Mesenchymal stem cell (in vitro differentiated cells and primary cell): ENCODE measurements around the gene ERCC3.
"Not testable (repeated sequence)": the region's sequence is repeated elsewhere in the genome, so short reads cannot be mapped to it uniquely, and the experiment has no call there.

ENCODE experiments used
- DNase-seq: peaks from one replicate; pipeline ENCODE4 v3.0.0-alpha.2; 2013
- H2AFZ ChIP-seq: one replicate; pipeline ENCODE4 v1.6.1; 2013; ENCODE audit warnings: low read depth, mild to moderate bottlenecking, control low read depth, inconsistent platforms, low read length, moderate library complexity
- H2AK5ac ChIP-seq: 2 replicates; pipeline ENCODE4 v1.6.1; 2013; ENCODE audit warnings: low read length, moderate library complexity, mild to moderate bottlenecking, inconsistent platforms; ENCODE audit not compliant: severe bottlenecking
- H2BK120ac ChIP-seq: one replicate; pipeline ENCODE4 v1.6.1; 2013; ENCODE audit warnings: low read depth, mild to moderate bottlenecking, inconsistent platforms, low read length, moderate library complexity
- H2BK12ac ChIP-seq, 2 experiments: one replicate each; pipeline ENCODE4 v1.6.1; 2013; ENCODE audit warnings: inconsistent platforms in 2 of 2, low read length in 2 of 2, mild to moderate bottlenecking in 2 of 2, moderate library complexity in 2 of 2, control low read depth in 1 of 2
- H2BK15ac ChIP-seq: one replicate; pipeline ENCODE4 v1.6.1; 2013; ENCODE audit warnings: mild to moderate bottlenecking, low read depth, inconsistent platforms; ENCODE audit not compliant: poor library complexity, severe bottlenecking
- H2BK5ac ChIP-seq: 2 replicates; pipeline ENCODE4 v1.6.1; 2013; ENCODE audit warnings: low read depth, mild to moderate bottlenecking, low read length, control low read depth, inconsistent platforms; ENCODE audit not compliant: poor library complexity, severe bottlenecking
- H3K14ac ChIP-seq, 2 experiments: one replicate each; pipeline ENCODE4 v1.6.1; 2013; ENCODE audit warnings: inconsistent platforms in 2 of 2, low read length in 2 of 2, control low read depth in 1 of 2, mild to moderate bottlenecking in 1 of 2, moderate library complexity in 1 of 2
- H3K18ac ChIP-seq, 2 experiments: one replicate each; pipeline ENCODE4 v1.6.1; 2013; ENCODE audit warnings: inconsistent platforms in 2 of 2, low read length in 2 of 2, control low read depth in 1 of 2, low read depth in 1 of 2, mild to moderate bottlenecking in 1 of 2
- H3K23ac ChIP-seq, 2 experiments: one replicate each; pipeline ENCODE4 v1.6.1; 2013; ENCODE audit warnings: inconsistent platforms in 2 of 2, low read length in 2 of 2, mild to moderate bottlenecking in 2 of 2, moderate library complexity in 2 of 2, control low read depth in 1 of 2
- H3K27ac ChIP-seq: 2 replicates; pipeline ENCODE4 v1.5.1; 2013; ENCODE audit warnings: mild to moderate bottlenecking, moderate library complexity, low read length, control low read depth, inconsistent platforms; ENCODE audit not compliant: poor library complexity, severe bottlenecking
- H3K27me3 ChIP-seq, 2 experiments: 2 replicates each; pipeline versions ENCODE4 v1.6.1 to v1.7.0; 2013; ENCODE audit warnings: low read length in 2 of 2, mild to moderate bottlenecking in 2 of 2, moderate library complexity in 2 of 2, control low read depth in 1 of 2, inconsistent platforms in 1 of 2; ENCODE audit not compliant: control insufficient read depth in 1 of 2, insufficient read depth in 1 of 2
- H3K36me3 ChIP-seq, 2 experiments: 2 replicates each; pipeline versions ENCODE4 v1.6.1 to v1.7.0; 2013; ENCODE audit warnings: low read length in 2 of 2, control low read depth in 1 of 2, inconsistent platforms in 1 of 2, low read depth in 1 of 2, mild to moderate bottlenecking in 1 of 2; ENCODE audit not compliant: insufficient read depth in 2 of 2, control insufficient read depth in 1 of 2
- H3K4ac ChIP-seq, 2 experiments: one replicate each; pipeline ENCODE4 v1.6.1; 2013; ENCODE audit warnings: inconsistent platforms in 2 of 2, low read length in 2 of 2, mild to moderate bottlenecking in 2 of 2, moderate library complexity in 2 of 2, control low read depth in 1 of 2, low read depth in 1 of 2
- H3K4me1 ChIP-seq: 2 replicates; pipeline ENCODE4 v1.6.1; 2013; ENCODE audit warnings: low read depth, low read length, control low read depth; ENCODE audit not compliant: control insufficient read depth, insufficient read depth
- H3K4me2 ChIP-seq: 2 replicates; pipeline ENCODE4 v1.6.1; 2013; ENCODE audit warnings: low read length, mild to moderate bottlenecking, inconsistent platforms; ENCODE audit not compliant: poor library complexity, severe bottlenecking
- H3K4me3 ChIP-seq, 2 experiments: 2 replicates each; pipeline versions ENCODE4 v1.5.1 to v1.7.0; 2013; ENCODE audit warnings: low read length in 2 of 2, mild to moderate bottlenecking in 2 of 2, control low read depth in 1 of 2, low read depth in 1 of 2; ENCODE audit not compliant: insufficient read depth in 1 of 2
- H3K79me1 ChIP-seq: replicated peaks from 2 replicates; pipeline ENCODE4 v1.6.1; 2013; ENCODE audit warnings: mild to moderate bottlenecking, control low read depth, low read length, inconsistent platforms; ENCODE audit not compliant: poor library complexity, severe bottlenecking
- H3K9ac ChIP-seq: 2 replicates; pipeline ENCODE4 v1.7.0; 2013; ENCODE audit warnings: mild to moderate bottlenecking, low read length, moderate library complexity
- H3K9me3 ChIP-seq: 2 replicates; pipeline ENCODE4 v1.7.0; 2013; ENCODE audit warnings: mild to moderate bottlenecking, low read length; ENCODE audit not compliant: control insufficient read depth
- H4K8ac ChIP-seq: one replicate; pipeline ENCODE4 v1.6.1; 2013; ENCODE audit warnings: inconsistent platforms, mild to moderate bottlenecking, low read length, moderate library complexity
- H4K91ac ChIP-seq: one replicate; pipeline ENCODE4 v1.6.1; 2013; ENCODE audit warnings: mild to moderate bottlenecking, low read length, inconsistent platforms
- WGBS: methylation state at CpG from one replicate; pipeline ENCODE4 v1.1.7; 2013; ENCODE audit warnings: mixed read lengths; 5-methylcytosine and 5-hydroxymethylcytosine counted together

The ERCC3 gene

GRCh38 chr2:127237768-127238167, 56.2 kb downstream of the ERCC3 start:
- WGBS = 79% methylated on average over 2 of the region's 2 CpGs
- H3K4me1 ChIP-seq, H3K23ac ChIP-seq, H2BK12ac ChIP-seq, H2AFZ ChIP-seq, H3K79me1 ChIP-seq, H2AK5ac ChIP-seq, H3K4ac ChIP-seq, H2BK15ac ChIP-seq, H3K9me3 ChIP-seq, H3K9ac ChIP-seq, H3K4me2 ChIP-seq, H4K8ac ChIP-seq, H2BK5ac ChIP-seq, H2BK120ac ChIP-seq, DNase-seq, H3K27ac ChIP-seq, H4K91ac ChIP-seq, H3K18ac ChIP-seq, H3K14ac ChIP-seq, H3K4me3 ChIP-seq, H3K27me3 ChIP-seq, H3K36me3 ChIP-seq: not testable (repeated sequence)

- Histone ChIP-seq H2AFZ (no peak overlapping the region), H3K4me1 (no peaks in the 10 kb centered on the region), H3K18ac (no peak overlapping the region), H2BK120ac (no peak overlapping the region), H3K23ac (no peak overlapping the region), H3K36me3 (no peaks in the 10 kb centered on the region), H2BK15ac (no peak overlapping the region), H3K4me3 (no peak overlapping the region), H2AK5ac (no peak overlapping the region), H2BK5ac (no peak overlapping the region), H3K9ac (no peak overlapping the region), H3K27me3 (no peaks in the 10 kb centered on the region), H4K8ac (no peak overlapping the region), H4K91ac (no peak overlapping the region), H3K4ac (no peak overlapping the region), H2BK12ac (no peak overlapping the region), H3K79me1 (no peaks in the 10 kb centered on the region), H3K4me2 (no peak overlapping the region), H3K27ac (no peak overlapping the region), H3K14ac (no peak overlapping the region), H3K9me3 (peaks cover 4% of the 10 kb centered on the region)
- 87% methylated on average over 5 of the region's 6 CpGs for WGBS
- DNase-seq = no peak
Observed at GRCh38 chr2:127235082-127235702, 58.8 kb downstream of the ERCC3 start.

- no peak overlapping the region for H2AK5ac ChIP-seq
- H3K27me3 ChIP-seq = no peaks in the 10 kb centered on the region
- H2BK120ac ChIP-seq = no peak overlapping the region
- no peak overlapping the region for H3K18ac ChIP-seq
- no peak overlapping the region for H4K8ac ChIP-seq
- H3K14ac ChIP-seq = no peak overlapping the region
- no peak overlapping the region for H3K9ac ChIP-seq
- H3K36me3 ChIP-seq = no peaks in the 10 kb centered on the region
- H3K4ac ChIP-seq = no peak overlapping the region
- no peaks in the 10 kb centered on the region for H3K79me1 ChIP-seq
- H3K9me3 ChIP-seq = peaks cover 4% of the 10 kb centered on the region
- no peak overlapping the region for H3K4me3 ChIP-seq
- DNase-seq = no peak
- no peak overlapping the region for H3K27ac ChIP-seq
- H3K23ac ChIP-seq = no peak overlapping the region
- no peak overlapping the region for H2BK12ac ChIP-seq
- no peak overlapping the region for H2BK5ac ChIP-seq
- no peak overlapping the region for H4K91ac ChIP-seq
- H3K4me1 ChIP-seq = no peaks in the 10 kb centered on the region
- H2AFZ ChIP-seq = no peak overlapping the region
- 98% methylated on average over 8 of the region's 8 CpGs for WGBS
- no peak overlapping the region for H2BK15ac ChIP-seq
- H3K4me2 ChIP-seq = no peak overlapping the region
Observed at GRCh38 chr2:127233710-127234109, 60.2 kb downstream of the ERCC3 start.

GRCh38 chr2:127231130-127231865, 62.6 kb downstream of the ERCC3 start:
- H3K27me3 ChIP-seq = no peaks in the 10 kb centered on the region
- H3K36me3 ChIP-seq = no peaks in the 10 kb centered on the region
- no peak overlapping the region for H3K4me3 ChIP-seq
- no peaks in the 10 kb centered on the region for H3K9me3 ChIP-seq
- H3K79me1 ChIP-seq = no peaks in the 10 kb centered on the region
- no peak overlapping the region for H3K9ac ChIP-seq
- no peak overlapping the region for H2BK15ac ChIP-seq
- no peak overlapping the region for H2BK120ac ChIP-seq
- no peak overlapping the region for H2BK5ac ChIP-seq
- H3K14ac ChIP-seq = no peak overlapping the region
- H2BK12ac ChIP-seq = no peak overlapping the region
- no peak overlapping the region for H3K27ac ChIP-seq
- H3K23ac ChIP-seq = no peak overlapping the region
- H3K4ac ChIP-seq = no peak overlapping the region
- H2AFZ ChIP-seq = no peak overlapping the region
- DNase-seq = no peak
- H3K4me2 ChIP-seq = no peak overlapping the region
- no peak overlapping the region for H2AK5ac ChIP-seq
- no peak overlapping the region for H4K91ac ChIP-seq
- WGBS = 93% methylated on average over 5 of the region's 6 CpGs
- no peak overlapping the region for H4K8ac ChIP-seq
- H3K18ac ChIP-seq = no peak overlapping the region
- H3K4me1 ChIP-seq = peaks cover 4% of the 10 kb centered on the region
